Calu3 (cell line): ENCODE measurements around the gene GRID2. TPM values are rescaled to one million over a fixed set of nuclear protein-coding genes. Genes with fewer than 3 reads are reported as not detected.

ENCODE experiments used
- BruUV-seq: library from RNA; stranded (reverse); fragments of 400-500 nt; replicated peaks from 2 replicates; lab custom pipeline; 2021; lab: Mats Ljungman, UMichigan
- CTCF ChIA-PET: fragments of 300-600 bp; sonication (Branson Sonifier 250); formaldehyde crosslinking; loops from one replicate; lab custom pipeline; 2022; ENCODE audit warnings: antibody characterized with exemption; lab: Charles Lee
- DNase-seq: peaks from one replicate; pipeline ENCODE4 v3.0.0; 2022
- H3K27ac Mint-ChIP-seq: one replicate; pipeline ENCODE4 v1.8.0; 2022; ENCODE audit warnings: mixed read lengths; ENCODE audit not compliant: unreplicated experiment
- H3K27me3 Mint-ChIP-seq: one replicate; pipeline ENCODE4 v1.8.0; 2022; ENCODE audit warnings: mixed read lengths; ENCODE audit not compliant: unreplicated experiment
- H3K36me3 Mint-ChIP-seq: one replicate; pipeline ENCODE4 v1.8.0; 2022; ENCODE audit warnings: mild to moderate bottlenecking, moderate library complexity, mixed read lengths; ENCODE audit not compliant: insufficient read depth, unreplicated experiment
- H3K4me1 Mint-ChIP-seq: one replicate; pipeline ENCODE4 v1.8.0; 2022; ENCODE audit warnings: mild to moderate bottlenecking, low read depth, mixed read lengths; ENCODE audit not compliant: unreplicated experiment
- H3K4me3 Mint-ChIP-seq: one replicate; pipeline ENCODE4 v1.8.0; 2022; ENCODE audit warnings: mild to moderate bottlenecking, low read depth, moderate library complexity, mixed read lengths; ENCODE audit not compliant: unreplicated experiment
- H3K9me3 Mint-ChIP-seq: one replicate; pipeline ENCODE4 v1.8.0; 2022; ENCODE audit warnings: low read depth, mixed read lengths; ENCODE audit not compliant: unreplicated experiment
- intact Hi-C: fragments of 100-400 bp; cut with micrococcal nuclease; formaldehyde crosslinking; loops from one replicate; pipeline ENCODE4 v1.10.0; 2022; ENCODE audit not compliant: unreplicated experiment
- total RNA-seq: library from RNA; stranded (reverse); gene quantifications from 2 replicates; pipeline ENCODE4 v1.2.3, GENCODE V29; 2022
- TF ChIP-seq, protein P1 (sequence below): fragments of 200-600 bp; IDR thresholded peaks from one replicate; pipeline ENCODE4 v1.8.0; 2022; ENCODE audit warnings: antibody characterized with exemption; ENCODE audit not compliant: unreplicated experiment

Gene GRID2
- total RNA-seq, 1 experiment from 2014 or later, result not detected

DNA sequence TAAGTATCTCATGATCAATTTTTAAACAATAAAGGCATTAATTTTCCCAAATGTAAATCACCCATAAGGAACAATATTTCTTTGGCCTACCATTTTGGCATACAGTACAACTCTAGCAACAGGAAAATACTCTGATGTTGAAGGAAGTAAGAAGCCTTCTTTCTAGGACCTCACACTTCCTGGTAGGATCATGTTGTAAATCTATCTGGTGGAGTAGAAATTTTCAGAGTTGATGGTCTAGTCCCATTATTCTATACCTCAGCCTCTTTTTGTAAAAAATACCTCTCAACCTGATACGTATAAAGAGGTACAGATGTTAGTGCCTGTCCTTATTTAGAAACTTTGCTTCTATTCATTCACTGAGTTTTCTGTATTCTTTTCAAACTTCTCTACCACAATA, 40.2 kb upstream of the GRID2 start:
- intact Hi-C loops, result no loop called here
- no peak overlapping the region for H3K27ac Mint-ChIP-seq
- H3K4me1 Mint-ChIP-seq, result no peaks in the 10 kb centered on the region
- CTCF ChIA-PET, result no interaction called here
- peaks cover 3% of the 10 kb centered on the region for H3K9me3 Mint-ChIP-seq
- DNase-seq, result no peak
- H3K27me3 Mint-ChIP-seq, result no peaks in the 10 kb centered on the region
- H3K36me3 Mint-ChIP-seq, result no peaks in the 10 kb centered on the region
- BruUV-seq, result no TSS peak
- H3K4me3 Mint-ChIP-seq, result no peak overlapping the region
- TF ChIP-seq, protein P1, sequence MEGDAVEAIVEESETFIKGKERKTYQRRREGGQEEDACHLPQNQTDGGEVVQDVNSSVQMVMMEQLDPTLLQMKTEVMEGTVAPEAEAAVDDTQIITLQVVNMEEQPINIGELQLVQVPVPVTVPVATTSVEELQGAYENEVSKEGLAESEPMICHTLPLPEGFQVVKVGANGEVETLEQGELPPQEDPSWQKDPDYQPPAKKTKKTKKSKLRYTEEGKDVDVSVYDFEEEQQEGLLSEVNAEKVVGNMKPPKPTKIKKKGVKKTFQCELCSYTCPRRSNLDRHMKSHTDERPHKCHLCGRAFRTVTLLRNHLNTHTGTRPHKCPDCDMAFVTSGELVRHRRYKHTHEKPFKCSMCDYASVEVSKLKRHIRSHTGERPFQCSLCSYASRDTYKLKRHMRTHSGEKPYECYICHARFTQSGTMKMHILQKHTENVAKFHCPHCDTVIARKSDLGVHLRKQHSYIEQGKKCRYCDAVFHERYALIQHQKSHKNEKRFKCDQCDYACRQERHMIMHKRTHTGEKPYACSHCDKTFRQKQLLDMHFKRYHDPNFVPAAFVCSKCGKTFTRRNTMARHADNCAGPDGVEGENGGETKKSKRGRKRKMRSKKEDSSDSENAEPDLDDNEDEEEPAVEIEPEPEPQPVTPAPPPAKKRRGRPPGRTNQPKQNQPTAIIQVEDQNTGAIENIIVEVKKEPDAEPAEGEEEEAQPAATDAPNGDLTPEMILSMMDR, result no peak

DNA sequence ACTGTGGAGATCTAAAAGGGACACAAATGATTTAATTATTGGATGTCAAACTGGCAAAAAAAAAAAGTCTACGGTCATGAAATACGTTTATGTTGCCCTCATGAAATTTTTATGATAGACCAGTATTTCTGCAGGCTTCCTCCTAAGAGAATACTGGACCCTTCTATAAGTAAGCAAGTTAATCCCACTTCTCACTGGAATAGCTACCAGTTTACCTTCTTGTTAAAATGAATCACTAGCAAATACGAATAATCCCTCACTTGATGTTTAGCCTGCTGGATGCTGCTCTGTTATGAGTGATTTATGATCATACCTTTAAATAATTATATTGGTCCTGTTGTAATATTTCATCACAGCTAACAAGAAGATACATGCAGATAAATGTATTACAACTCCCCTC, 39.6 kb upstream of the GRID2 start:
- Mint-ChIP-seq H3K27me3 (no peaks in the 10 kb centered on the region), H3K36me3 (no peaks in the 10 kb centered on the region), H3K4me1 (no peaks in the 10 kb centered on the region), H3K27ac (no peak overlapping the region), H3K4me3 (no peak overlapping the region), H3K9me3 (peaks cover 3% of the 10 kb centered on the region)
- DNase-seq, result no peak
- intact Hi-C loops, result no loop called here
- no TSS peak for BruUV-seq
- TF ChIP-seq, protein P1, result no peak
- CTCF ChIA-PET, result no interaction called here

DNA sequence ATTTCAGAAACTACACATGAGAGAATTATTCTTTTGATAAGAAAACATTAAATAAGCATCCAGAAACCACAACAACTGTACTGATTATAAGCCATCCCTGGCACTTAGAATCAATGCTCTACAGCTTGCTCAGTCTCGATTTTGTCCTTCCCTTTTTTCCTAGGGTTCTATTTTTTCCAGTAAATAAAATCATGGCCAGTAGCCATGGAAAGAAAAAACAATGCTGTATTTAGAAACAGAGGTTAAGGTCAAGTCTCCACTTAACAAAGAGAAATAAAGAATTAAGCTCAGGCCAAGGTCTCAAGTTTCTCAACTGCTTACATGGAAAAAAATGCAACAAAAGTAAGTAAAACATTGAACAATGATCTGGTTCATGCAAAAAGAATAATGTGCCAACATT, 38.7 kb upstream of the GRID2 start:
- CTCF ChIA-PET, result no interaction called here
- no peak overlapping the region for H3K27ac Mint-ChIP-seq
- no peaks in the 10 kb centered on the region for H3K27me3 Mint-ChIP-seq
- H3K4me3 Mint-ChIP-seq, result no peak overlapping the region
- intact Hi-C loops, result no loop called here
- H3K36me3 Mint-ChIP-seq, result no peaks in the 10 kb centered on the region
- BruUV-seq, result no TSS peak
- no peaks in the 10 kb centered on the region for H3K9me3 Mint-ChIP-seq
- no peaks in the 10 kb centered on the region for H3K4me1 Mint-ChIP-seq
- TF ChIP-seq, protein P1, result no peak
- no peak for DNase-seq

DNA sequence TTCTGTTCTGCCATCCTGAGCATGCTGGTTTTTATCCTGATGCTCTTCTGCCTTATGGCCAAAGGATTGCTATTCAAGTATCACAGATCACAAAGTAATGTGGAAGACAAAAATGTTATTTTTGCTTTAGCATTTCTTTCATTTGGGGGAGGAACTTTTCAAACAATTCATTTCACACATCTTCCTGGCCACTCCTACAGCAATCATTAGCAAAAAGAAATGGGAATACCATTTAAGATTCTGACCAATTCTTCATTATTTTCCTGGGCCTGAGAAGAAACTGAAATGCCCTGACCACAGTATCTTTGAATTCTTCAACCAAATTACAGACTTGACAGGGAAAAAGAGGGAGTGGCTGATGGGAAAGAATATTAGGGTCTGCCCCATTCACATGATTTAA, 38.0 kb upstream of the GRID2 start:
- BruUV-seq, result no TSS peak
- DNase-seq, result no peak
- H3K27me3 Mint-ChIP-seq, result no peaks in the 10 kb centered on the region
- H3K9me3 Mint-ChIP-seq, result no peaks in the 10 kb centered on the region
- no peaks in the 10 kb centered on the region for H3K36me3 Mint-ChIP-seq
- H3K4me3 Mint-ChIP-seq, result no peak overlapping the region
- CTCF ChIA-PET, result no interaction called here
- H3K27ac Mint-ChIP-seq, result no peak overlapping the region
- TF ChIP-seq, protein P1, result no peak
- intact Hi-C loops, result no loop called here
- no peaks in the 10 kb centered on the region for H3K4me1 Mint-ChIP-seq

DNA sequence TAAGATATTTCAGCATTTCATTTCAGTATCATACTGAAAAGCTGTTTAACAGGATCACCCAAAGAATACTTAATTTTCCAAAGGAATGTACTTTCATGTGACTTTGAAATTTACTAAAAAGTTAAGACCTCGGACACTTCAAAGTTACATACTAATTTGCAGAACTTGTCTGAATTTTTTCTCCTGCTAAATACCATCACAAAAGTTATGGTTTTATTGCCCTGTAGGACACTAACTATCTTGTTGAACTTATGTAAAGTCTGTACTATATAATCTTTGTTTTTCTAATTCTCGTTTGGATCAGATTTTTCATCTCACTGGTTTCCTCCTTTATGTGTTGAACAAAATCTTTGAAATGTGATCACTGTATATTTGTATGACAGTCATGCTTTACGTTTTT, 37.2 kb upstream of the GRID2 start:
- no peaks in the 10 kb centered on the region for H3K27me3 Mint-ChIP-seq
- DNase-seq, result no peak
- no TSS peak for BruUV-seq
- TF ChIP-seq, protein P1, result no peak
- H3K4me1 Mint-ChIP-seq, result no peaks in the 10 kb centered on the region
- no peak overlapping the region for H3K27ac Mint-ChIP-seq
- H3K9me3 Mint-ChIP-seq, result no peaks in the 10 kb centered on the region
- intact Hi-C loops, result no loop called here
- no peak overlapping the region for H3K4me3 Mint-ChIP-seq
- CTCF ChIA-PET, result no interaction called here
- no peaks in the 10 kb centered on the region for H3K36me3 Mint-ChIP-seq
